ENCODE data around the gene ANKRD44. TPM values are rescaled to one million over a fixed set of nuclear protein-coding genes. Genes with fewer than 3 reads are reported as not detected.

ANKRD44 gene
- total RNA-seq, 1 donor from 2014 or later = 14.2 TPM

DNA sequence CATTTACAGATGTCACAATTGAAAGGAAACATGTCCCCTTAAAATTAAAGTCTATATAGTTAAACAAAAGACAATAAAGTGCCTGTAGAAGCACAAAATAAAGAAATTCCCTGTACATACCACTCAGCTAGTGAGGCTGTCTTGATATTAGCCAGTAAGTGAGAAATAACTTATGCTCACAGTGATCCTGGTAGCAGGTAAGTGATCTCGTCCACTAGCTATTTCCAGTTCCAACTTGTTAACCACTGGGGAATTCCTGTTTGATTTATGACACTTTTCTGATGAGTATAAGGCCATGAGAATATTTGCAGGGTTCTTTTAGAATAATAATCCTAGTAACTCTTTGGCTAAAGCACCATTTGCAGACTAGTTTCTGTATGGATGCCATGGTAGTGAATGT lies 256.1 kb downstream of the ANKRD44 start:
- H3K9me3 Mint-ChIP-seq = no peaks in the 10 kb centered on the region
- TF ChIP-seq, protein P1, sequence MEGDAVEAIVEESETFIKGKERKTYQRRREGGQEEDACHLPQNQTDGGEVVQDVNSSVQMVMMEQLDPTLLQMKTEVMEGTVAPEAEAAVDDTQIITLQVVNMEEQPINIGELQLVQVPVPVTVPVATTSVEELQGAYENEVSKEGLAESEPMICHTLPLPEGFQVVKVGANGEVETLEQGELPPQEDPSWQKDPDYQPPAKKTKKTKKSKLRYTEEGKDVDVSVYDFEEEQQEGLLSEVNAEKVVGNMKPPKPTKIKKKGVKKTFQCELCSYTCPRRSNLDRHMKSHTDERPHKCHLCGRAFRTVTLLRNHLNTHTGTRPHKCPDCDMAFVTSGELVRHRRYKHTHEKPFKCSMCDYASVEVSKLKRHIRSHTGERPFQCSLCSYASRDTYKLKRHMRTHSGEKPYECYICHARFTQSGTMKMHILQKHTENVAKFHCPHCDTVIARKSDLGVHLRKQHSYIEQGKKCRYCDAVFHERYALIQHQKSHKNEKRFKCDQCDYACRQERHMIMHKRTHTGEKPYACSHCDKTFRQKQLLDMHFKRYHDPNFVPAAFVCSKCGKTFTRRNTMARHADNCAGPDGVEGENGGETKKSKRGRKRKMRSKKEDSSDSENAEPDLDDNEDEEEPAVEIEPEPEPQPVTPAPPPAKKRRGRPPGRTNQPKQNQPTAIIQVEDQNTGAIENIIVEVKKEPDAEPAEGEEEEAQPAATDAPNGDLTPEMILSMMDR (conservative IDR thresholded peaks at IDR 0.05) = no peak
- no peaks in the 10 kb centered on the region for H3K27me3 Mint-ChIP-seq
- peaks cover 3% of the 10 kb centered on the region for H3K36me3 Mint-ChIP-seq
- peaks cover 3% of the 10 kb centered on the region for H3K4me1 Mint-ChIP-seq (ENCODE audit: unreplicated experiment)
- H3K27ac Mint-ChIP-seq = no peak overlapping the region
- no peak for DNase-seq (ENCODE audit: extremely low spot score, unreplicated experiment)
- no peak overlapping the region for H3K4me3 Mint-ChIP-seq

DNA sequence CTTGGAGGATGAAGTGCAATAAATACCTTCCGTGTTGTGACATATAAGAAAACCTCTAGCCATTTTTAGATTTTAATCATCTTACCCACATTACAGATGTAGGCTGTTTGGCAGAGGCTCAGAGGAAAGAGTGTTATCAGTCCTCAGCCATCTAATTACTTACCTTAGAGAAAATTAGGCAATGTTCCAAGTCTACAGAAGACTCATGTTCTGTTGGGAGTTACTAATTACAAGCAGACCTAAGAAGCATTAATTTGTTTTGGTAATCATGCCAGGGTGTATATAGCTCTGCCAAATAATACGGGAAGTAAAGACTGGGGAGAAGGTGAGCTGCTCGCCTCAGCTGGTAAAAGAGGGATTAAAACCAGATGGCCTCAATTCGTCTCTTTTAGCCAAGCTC lies 258.2 kb downstream of the ANKRD44 start:
- Mint-ChIP-seq H3K27me3 (no peaks in the 10 kb centered on the region), H3K4me3 (no peak overlapping the region), H3K36me3 (peaks cover 3% of the 10 kb centered on the region), H3K9me3 (no peaks in the 10 kb centered on the region), H3K27ac (no peak overlapping the region), H3K4me1 (ENCODE audit: unreplicated experiment) (no peaks in the 10 kb centered on the region)
- DNase-seq (ENCODE audit: extremely low spot score, unreplicated experiment) = no peak
- TF ChIP-seq, protein P1 (conservative IDR thresholded peaks at IDR 0.05) = no peak

DNA sequence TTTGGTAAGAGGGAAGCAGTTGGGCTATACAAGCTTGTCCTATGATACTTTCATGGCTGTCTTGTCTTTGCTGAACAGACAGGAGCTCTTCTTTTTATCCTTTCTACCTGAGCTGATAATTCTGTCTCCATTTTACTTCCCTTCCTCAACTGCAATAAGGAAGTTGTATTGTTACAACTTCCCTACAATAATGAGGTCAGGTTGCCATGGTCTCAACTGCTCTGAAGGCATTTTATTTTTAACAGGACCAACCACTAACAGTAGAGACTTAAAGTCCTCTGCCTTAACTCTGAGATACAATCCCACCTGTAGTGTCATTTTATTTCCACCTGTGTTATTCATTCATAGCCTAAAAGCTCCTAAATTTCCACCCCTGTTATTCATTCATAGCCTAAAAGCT lies 265.5 kb downstream of the ANKRD44 start:
- Mint-ChIP-seq H3K36me3 (peaks cover 3% of the 10 kb centered on the region), H3K27ac (no peak overlapping the region), H3K4me3 (no peak overlapping the region), H3K9me3 (no peaks in the 10 kb centered on the region), H3K27me3 (no peaks in the 10 kb centered on the region), H3K4me1 (ENCODE audit: unreplicated experiment) (no peaks in the 10 kb centered on the region)
- TF ChIP-seq, protein P1 (conservative IDR thresholded peaks at IDR 0.05) = no peak
- DNase-seq (ENCODE audit: extremely low spot score, unreplicated experiment) = no peak

DNA sequence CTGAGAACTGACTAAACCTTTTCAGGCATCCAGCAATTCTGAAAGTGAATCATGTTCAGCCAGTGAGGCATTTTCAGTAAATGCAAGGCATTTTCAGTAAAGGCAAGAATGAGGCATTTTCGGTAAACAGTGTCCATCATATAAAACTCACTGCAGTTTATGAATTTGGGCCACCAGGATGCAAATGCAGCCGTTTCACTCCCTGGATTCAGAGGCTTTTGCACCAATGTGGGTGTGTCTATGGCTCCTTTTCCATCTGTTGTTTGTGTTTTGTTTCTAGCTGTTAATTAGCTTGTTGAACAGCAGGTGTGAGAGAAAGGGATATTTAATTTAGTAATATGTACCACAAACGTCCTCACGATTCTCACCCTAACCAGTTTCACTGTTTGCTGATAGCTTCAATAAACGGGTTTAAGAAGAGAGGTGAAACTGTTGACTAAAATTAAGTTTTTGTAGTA lies 267.8 kb downstream of the ANKRD44 start:
- TF ChIP-seq, protein P1 (conservative IDR thresholded peaks at IDR 0.05) = no peak
- Mint-ChIP-seq H3K9me3 (no peaks in the 10 kb centered on the region), H3K4me1 (ENCODE audit: unreplicated experiment) (no peaks in the 10 kb centered on the region)

DNA sequence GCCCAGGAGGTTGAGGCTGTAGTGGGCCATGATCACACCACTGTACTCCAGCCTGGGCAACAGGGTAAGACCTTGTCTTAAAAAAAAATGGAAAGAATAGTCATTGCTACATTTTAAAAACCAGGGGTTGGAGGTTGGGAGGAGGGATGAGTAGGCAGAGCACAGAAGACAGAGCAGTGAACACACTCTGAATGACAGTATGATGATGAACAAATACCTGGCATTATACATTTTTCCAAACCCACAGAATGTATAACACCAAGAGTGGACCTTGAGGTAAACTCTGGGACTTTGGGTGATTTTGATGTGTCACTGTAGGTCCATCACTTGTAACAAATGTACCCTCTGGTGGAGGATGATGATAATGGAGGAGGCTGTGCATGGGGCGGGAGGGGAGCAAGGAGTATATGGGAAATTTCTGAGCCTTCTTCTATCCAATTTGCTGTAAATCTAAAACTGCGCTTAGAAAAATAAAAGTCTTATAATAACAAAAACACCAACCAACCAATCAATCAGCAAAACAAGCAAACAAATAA lies 272.6 kb downstream of the ANKRD44 start:
- Mint-ChIP-seq H3K36me3 (no peaks in the 10 kb centered on the region), H3K4me3 (no peak overlapping the region), H3K27me3 (no peaks in the 10 kb centered on the region), H3K9me3 (no peaks in the 10 kb centered on the region), H3K27ac (no peak overlapping the region), H3K4me1 (ENCODE audit: unreplicated experiment) (peaks cover 4% of the 10 kb centered on the region)
- TF ChIP-seq, protein P1 (conservative IDR thresholded peaks at IDR 0.05) = no peak
- no peak for DNase-seq (ENCODE audit: extremely low spot score, unreplicated experiment)

More for the DNA sequence above, 267.8 kb downstream of the ANKRD44 start:
- Mint-ChIP-seq H3K27ac (no peak overlapping the region), H3K36me3 (no peaks in the 10 kb centered on the region), H3K27me3 (no peaks in the 10 kb centered on the region), H3K4me3 (no peak overlapping the region)
- no peak for DNase-seq (ENCODE audit: extremely low spot score, unreplicated experiment)

DNA sequence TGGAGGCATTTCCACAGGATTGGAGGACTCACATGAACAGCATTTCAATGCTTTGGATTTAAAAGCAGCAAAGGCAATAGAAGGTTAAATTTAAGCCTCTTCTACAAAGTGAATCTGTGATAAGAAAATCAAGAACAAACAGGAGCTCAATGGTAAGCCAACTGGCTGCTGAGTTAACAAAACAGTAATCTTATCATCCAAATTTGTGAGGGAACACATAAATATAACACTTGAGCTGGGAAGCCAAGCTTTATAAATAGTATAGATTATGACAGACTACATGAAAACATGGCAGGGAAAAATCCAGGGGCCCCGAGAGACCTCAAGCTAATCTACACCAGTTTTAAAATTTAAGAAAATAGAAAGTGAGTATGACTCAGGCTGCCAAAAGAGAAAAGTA lies 275.6 kb downstream of the ANKRD44 start:
- DNase-seq (ENCODE audit: extremely low spot score, unreplicated experiment) = no peak
- H3K27me3 Mint-ChIP-seq = no peaks in the 10 kb centered on the region
- no peak overlapping the region for H3K4me3 Mint-ChIP-seq
- peaks cover 4% of the 10 kb centered on the region for H3K9me3 Mint-ChIP-seq
- H3K36me3 Mint-ChIP-seq = no peaks in the 10 kb centered on the region
- no peak overlapping the region for H3K27ac Mint-ChIP-seq
- TF ChIP-seq, protein P1 (conservative IDR thresholded peaks at IDR 0.05) = no peak
- H3K4me1 Mint-ChIP-seq (ENCODE audit: unreplicated experiment) = peaks cover 4% of the 10 kb centered on the region
